ENCODE data around the gene CYP4F22.
A peak's percentile ranks its signal among the peaks of the same experiment; 100 is the strongest.

CYP4F22 gene

DNA sequence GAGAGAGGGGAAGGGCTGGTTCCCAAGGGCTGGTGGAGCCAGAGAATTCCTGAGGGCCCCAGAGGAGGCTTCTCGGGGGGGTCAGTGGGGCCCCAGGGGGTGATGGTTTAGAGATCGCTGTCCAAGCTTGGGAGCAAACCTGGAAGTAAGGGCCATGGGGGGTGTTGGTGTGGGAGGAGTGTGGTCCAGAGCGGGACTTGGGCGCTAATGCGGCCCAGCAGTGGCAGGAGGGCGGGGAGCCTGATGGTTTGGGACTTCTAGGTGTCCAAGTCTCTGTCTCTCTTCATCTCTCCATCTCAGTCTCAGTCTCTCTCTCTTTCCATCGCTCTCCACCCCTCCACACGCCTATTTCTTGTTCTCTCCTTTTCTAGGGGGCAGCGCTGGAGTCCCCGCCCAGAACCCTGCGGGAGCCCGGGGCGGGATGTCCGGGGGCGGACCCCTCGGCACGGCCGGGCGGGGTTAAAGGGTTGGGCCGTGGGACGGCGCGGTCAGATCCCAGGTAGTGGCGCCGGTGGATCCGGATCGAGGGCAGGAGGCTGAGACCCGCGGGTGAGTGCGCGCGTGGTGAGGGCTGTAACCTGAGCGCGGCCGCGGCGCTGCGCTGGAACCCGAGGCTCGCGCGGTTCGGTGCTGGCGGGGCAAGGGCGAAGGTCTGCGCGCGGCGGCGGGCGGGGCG is at the start of gene CYP4F22:
TSS of gene CYP4F22 (plus strand) at position 491 of the 676 bp plus-strand sequence. CDS start 16,812 bp downstream, outside the sequence.
- TF ChIP-seq GATA2 (IDR thresholded peaks at IDR 0.05; ENCODE audit: low read depth, low read length) = no peak
- no peak for TF ChIP-seq GATA3 (IDR thresholded peaks at IDR 0.05; ENCODE audit: low read depth, low read length)

DNA sequence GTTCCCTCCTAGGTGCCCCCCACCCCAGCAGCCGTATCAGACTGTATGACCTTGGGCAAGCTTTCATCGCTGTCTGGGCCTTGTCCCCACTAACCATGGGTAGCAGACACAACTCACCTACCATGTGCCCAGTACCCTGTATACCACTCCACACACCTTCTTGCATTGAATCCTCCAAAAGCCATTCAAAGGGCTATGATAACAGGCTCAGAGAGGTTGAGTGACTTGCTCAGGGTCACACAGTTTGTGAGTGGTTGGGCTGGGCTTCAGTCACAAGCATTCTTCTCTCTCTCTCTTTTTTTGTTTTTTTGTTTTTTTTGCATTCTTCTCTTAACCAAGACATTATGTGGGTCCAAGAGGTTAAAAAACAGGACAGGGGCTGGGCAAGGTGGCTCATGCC is 46.6 kb upstream of the CYP4F22 start:
- TF ChIP-seq GATA2 (IDR thresholded peaks at IDR 0.05; ENCODE audit: low read depth, low read length) = no peak
- no peak for TF ChIP-seq GATA3 (IDR thresholded peaks at IDR 0.05; ENCODE audit: low read depth, low read length)

DNA sequence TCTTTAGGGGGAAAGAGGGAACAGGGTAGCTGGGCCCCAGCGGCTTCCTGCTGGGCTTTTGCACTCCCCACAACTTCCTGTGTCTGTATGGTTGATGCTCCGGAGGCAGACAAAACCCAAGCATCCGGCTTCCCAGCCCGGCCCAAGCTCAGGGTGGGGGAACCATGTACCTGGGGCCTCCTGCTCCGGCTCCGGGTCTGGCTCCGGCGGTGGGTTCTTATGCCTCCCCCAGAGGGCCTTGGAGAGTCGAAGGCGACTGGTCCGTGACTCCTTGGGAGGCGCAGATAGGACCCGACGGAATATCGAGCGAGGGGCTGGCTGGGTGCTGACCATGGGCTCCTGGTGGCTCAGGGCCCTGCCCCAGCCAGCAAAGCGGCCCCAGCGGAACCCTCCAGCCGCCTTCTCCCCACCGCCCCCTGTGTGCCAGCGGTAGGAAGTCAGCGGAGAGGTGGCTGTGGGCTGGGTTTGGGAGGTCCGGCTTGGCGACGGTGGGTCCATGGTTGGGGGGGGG is 44.4 kb upstream of the CYP4F22 start:
- no peak for TF ChIP-seq GATA3 (IDR thresholded peaks at IDR 0.05; ENCODE audit: low read depth, low read length)
- TF ChIP-seq GATA2 (IDR thresholded peaks at IDR 0.05; ENCODE audit: low read depth, low read length) = no peak

DNA sequence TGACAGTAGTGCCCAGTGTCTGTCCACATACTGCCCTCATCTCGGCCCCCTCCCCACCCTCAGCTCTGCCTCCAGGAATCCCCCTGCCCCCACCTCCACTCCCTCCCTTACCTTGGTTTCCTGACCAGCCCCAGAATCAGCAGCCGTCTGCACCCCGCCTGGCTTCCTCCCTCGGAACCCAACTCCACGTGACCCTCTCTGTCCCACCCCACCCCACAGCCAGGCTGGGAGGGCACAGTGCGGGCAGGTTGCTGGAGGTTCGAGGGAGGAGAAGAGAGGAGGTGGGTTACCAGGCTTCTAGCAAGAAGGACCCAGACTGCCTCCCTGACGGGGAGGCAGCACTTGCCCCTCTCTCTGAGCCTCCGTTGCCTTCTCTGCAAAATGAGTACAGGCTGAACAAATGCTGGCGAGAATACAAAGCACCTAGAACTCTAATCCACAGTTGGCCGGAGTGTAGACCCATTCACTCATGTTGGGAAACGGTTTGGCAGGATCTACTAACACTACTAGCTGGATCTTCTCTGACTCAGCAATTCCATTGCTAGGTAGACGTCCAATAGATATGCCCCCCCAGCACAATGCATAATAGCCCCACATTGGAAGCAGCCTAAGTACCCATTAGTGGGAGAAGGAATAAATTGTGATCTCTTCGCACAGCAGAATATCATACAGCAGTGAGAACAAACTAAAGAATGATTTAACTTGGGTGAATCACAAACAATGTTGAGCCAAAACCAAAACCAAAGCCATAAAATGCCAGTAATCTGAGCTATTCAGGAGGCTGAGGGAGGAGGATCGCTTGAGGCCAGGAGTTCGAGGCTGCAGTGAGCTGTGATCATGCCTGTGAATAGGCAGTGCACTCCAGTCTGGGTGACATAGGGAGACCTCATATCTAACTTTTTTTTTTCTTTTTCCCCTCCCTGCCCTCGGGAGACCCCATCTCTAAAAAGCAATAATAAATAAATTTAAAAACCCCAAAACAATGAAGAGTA is 43.6 kb upstream of the CYP4F22 start, which contains the start of gene RASAL3:
TSS of gene RASAL3 (minus strand) at position 151 of the 992 bp plus-strand sequence. CDS start 186 bp downstream, outside the sequence.
- TF ChIP-seq GATA2 (IDR thresholded peaks at IDR 0.05; ENCODE audit: low read depth, low read length) (no peak), GATA3 (IDR thresholded peaks at IDR 0.05; ENCODE audit: low read depth, low read length) (no peak)

DNA sequence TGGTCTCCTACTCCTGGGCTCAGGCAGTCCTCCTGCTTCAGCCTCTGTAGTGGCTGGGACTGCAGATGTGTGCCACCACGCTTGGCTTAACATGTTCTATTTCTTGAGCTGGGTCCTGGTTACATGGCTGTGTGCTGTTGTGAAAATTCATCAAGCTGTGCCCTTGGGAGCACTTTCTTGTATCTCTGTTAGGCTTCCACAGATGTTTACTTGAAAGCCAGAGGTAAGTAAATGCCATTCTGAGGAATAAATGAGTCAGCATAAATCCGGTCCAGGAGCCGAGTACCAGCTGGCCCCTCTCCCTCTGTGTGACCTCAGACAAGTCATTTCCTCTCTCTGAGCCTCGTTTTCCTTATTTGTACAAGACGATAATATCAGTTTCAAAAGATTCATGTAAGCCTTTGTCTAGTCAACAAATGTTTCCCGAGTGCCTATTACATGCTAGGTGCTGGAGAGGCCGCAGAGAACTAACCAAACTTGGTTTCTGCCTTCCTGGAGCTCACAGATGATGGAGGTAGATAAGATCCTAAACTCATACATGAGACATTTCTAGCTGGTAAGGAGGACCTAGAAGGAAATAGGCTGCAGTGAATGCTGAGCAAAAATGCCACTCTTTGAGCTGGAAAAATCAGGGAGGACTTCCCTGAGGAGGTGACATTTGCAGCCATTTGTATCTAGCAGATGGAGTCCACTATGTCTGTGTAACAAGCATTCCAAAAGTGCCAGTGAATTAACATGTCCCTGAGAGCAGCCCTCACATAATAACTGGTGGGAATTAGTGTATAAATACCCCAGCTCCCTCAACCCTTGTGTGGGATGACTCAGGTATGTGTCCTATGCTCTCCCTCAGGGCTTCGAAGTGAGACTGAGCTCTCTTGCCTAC is 41.2 kb upstream of the CYP4F22 start:
- TF ChIP-seq GATA2 (IDR thresholded peaks at IDR 0.05; ENCODE audit: low read depth, low read length) (peak; percentile 28; the same call in 1 of the 2 replicates), GATA3 (IDR thresholded peaks at IDR 0.05; ENCODE audit: low read depth, low read length) (no peak)

DNA sequence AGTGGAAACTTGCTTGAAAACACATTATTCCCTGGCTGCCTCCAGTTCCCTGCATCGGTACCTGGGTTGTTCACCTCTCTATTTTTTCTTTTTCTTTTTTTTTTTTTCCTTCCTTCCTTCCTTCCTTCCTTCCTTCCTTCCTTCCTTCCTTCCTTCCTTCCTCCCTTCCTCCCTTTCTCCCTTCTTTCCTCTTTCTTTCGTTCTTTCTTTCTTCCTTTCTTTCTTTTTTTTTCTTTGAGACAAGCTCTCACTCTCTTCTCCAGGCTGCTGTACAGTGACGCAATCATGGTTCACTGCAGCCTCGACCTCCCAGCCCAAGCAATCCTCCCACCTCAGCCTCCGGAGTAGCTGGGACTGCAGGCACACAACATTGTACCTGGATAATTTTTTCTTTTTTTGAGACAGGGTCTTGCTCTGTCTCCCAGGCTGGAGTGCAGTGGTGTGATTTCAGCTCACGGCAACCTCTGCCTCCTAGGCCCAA is 40.6 kb upstream of the CYP4F22 start:
- no peak for TF ChIP-seq GATA2 (IDR thresholded peaks at IDR 0.05; ENCODE audit: low read depth, low read length)

DNA sequence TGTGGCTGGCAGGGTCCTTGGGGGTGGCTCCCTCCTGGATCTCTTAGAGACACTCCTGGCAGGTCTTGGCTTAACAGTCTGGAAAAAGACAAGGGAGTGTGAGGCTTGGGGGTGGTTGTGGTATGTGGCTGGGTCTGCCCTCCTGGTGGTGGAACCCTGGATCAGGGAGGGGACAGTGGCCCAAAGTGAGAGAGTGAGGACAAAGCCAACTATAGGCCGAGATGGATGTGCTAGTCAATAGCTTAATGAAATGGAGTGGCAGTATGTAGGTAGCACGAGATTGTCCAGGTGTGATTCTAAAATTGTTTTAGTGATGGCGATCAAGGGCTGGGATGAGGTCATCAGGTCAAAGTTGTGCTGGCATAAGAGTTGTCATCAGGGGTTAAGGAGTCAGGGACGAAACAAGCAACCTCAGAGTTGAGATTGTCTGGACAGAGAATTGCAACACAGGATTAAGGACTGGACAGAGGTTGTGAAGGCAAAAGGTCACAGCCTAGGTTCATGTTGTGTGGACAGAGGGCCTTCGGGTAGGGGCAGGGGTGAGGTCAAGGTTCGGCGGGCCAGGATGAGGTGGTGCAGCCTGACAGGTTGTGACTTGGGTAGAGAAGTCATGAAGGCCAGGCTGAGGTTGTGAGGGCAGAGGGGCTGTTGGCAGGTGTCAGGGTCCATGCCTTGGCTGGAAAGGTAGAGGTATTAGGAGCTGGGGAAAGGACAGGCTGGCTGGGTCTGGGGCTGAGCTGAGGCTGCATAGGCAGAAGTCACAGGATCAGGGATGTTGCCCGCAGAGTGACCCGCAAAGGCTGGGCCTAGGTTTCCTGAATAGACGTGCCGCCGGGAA is 39.4 kb upstream of the CYP4F22 start:
- TF ChIP-seq GATA3 (IDR thresholded peaks at IDR 0.05; ENCODE audit: low read depth, low read length) (no peak), GATA2 (IDR thresholded peaks at IDR 0.05; ENCODE audit: low read depth, low read length) (no peak)

DNA sequence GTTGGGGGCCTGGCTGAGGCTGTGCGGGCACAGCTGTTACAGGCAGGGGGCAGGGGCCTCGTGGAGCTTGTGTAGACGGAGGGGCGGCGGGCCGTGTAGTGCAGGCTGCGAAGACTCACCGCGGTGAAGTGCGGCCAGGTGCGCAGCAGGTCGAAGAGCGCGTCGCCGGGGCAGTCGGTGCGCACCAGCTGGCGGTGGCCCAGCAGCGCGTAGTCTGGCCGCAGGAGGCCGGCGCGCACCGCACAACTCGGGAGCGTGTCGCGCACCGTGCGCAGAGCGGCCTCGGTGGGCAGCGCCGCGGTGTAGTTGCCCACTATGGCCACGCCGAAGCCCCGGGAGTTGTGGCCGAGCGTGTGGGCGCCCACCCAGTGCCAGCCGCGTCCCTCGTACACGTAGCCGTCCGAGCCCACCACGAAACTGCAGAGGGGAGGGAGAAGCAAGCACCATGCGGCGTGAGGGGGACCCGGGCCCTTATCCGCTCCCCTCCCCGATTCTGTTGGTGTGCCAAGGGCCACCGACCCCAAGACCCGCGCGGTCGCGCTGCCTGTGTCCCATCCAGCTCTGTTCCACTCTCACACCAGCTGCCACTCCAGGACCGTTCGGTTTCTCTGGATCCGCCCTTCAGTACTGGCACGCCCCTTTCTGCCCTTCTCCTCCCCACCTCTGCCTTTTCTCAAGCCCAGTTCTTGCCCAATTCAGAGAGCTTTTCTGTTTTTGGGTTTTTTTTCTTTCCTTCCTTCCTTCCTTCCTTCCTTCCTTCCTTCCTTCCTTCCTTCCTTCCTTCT is 38.6 kb upstream of the CYP4F22 start:
- no peak for TF ChIP-seq GATA2 (IDR thresholded peaks at IDR 0.05; ENCODE audit: low read depth, low read length)
- TF ChIP-seq GATA3 (IDR thresholded peaks at IDR 0.05; ENCODE audit: low read depth, low read length) = no peak

DNA sequence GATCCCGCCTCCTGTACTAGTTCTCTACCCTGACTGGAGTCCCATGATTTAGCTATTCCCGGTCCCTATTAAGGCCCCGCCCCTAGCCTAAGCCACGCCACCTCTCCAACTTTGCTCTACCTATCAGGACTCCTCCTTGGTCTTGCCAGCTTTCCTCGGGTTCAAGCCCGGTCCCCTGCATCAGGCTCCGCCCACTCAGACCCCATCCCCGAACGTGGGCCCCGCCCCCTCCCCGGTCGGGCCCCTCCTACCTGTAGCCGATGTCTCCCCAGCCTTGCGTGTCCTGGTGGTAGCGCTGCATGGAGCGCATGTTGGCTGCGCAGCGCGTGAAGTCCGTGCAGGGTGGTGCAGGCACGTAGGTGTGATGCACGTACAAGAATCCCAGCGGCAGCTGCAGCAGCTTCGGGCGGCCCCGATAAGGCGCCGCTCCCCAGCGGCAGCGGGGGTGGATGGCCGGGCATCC is 36.7 kb upstream of the CYP4F22 start:
- TF ChIP-seq GATA3 (IDR thresholded peaks at IDR 0.05; ENCODE audit: low read depth, low read length) = no peak
- no peak for TF ChIP-seq GATA2 (IDR thresholded peaks at IDR 0.05; ENCODE audit: low read depth, low read length)

DNA sequence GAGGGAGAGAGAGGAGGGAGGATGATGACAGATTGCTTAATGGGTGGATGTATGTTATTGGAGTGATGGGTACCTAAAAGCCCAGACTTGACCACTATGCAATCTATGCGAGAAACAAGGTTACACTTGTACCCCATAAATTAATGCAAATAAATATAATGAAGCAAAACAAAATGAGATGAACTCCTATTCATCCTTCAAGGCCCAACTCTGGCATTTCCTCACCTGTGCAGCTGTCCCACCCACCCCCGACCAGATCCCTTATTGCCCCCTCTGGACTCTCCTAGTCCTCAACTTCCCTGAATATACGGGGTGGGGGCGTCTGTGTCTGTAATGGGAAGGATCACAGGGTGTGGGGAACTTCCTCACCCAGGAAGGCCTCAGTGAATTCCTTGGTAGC is 33.2 kb upstream of the CYP4F22 start:
- no peak for TF ChIP-seq GATA3 (IDR thresholded peaks at IDR 0.05; ENCODE audit: low read depth, low read length)
- TF ChIP-seq GATA2 (IDR thresholded peaks at IDR 0.05; ENCODE audit: low read depth, low read length) = no peak

DNA sequence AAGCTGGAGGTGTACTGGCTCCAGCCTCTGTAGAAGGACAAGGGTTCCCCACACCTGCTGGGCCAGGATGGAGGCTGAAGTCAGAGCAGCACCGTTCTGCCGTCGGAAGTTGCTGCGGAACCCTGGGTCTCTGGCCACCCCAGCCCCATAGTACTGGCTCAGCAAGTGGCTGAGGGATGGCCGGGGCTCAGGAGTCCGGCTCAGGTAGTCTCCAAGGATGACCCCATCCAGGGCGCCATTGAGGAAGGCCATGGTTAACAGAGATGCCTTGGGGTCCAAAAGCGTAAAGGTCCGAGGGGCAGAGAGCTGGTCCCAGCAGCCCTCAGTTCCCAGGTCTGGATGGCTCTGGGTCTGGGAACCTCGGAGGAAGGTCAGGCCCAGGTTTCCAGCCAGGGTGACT is 32.7 kb upstream of the CYP4F22 start:
- no peak for TF ChIP-seq GATA3 (IDR thresholded peaks at IDR 0.05; ENCODE audit: low read depth, low read length)
- TF ChIP-seq GATA2 (IDR thresholded peaks at IDR 0.05; ENCODE audit: low read depth, low read length) = no peak

DNA sequence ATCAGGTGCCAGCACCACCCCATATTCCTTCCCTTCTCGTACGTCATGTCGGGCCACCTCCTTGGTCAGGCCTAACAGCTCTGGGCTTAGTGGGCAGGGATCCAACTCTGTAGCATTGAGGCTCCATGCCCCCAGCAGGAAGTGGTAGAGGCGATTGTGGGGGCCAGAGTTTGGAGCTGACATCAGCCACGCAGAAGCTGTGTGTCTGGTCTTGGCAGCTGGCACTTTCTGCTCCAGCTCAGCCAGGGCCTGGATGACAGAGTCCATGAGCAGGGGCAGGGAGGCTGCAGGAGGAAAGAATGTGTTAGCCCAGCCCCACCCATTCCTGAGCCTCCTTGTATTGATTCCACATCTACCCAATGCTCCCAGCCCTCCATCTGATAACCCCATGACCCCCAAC is 32.0 kb upstream of the CYP4F22 start:
- TF ChIP-seq GATA2 (IDR thresholded peaks at IDR 0.05; ENCODE audit: low read depth, low read length) (no peak), GATA3 (IDR thresholded peaks at IDR 0.05; ENCODE audit: low read depth, low read length) (no peak)
